ENCODE results near the gene NRDE2.

DNA sequence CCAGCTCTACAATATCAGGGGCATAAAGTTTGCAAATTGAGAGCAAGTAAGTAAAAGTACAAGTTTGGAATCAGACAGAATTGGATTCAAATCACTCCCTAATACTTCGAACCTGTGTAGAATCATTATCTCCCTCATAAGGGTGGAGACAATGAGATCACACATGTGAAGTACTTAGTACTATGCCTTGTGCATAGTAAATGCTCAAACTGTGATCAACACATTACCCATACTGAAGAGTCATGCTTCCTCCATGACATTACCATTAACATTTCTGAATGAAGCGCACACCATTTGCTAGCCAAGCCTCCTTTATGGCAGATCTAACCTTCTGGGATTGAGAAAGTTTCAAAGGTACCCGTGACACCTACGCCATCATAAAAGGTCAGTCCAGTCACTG is 26.6 kb upstream of the NRDE2 start:
- TF ChIP-seq EZH2phosphoT487 (conservative IDR thresholded peaks at IDR 0.05; ENCODE audit: low read length), result no peak
- TF ChIP-seq, protein P1, sequence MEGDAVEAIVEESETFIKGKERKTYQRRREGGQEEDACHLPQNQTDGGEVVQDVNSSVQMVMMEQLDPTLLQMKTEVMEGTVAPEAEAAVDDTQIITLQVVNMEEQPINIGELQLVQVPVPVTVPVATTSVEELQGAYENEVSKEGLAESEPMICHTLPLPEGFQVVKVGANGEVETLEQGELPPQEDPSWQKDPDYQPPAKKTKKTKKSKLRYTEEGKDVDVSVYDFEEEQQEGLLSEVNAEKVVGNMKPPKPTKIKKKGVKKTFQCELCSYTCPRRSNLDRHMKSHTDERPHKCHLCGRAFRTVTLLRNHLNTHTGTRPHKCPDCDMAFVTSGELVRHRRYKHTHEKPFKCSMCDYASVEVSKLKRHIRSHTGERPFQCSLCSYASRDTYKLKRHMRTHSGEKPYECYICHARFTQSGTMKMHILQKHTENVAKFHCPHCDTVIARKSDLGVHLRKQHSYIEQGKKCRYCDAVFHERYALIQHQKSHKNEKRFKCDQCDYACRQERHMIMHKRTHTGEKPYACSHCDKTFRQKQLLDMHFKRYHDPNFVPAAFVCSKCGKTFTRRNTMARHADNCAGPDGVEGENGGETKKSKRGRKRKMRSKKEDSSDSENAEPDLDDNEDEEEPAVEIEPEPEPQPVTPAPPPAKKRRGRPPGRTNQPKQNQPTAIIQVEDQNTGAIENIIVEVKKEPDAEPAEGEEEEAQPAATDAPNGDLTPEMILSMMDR (IDR thresholded peaks at IDR 0.05; ENCODE audit: insufficient read depth, low read length, poor library complexity, severe bottlenecking), result no peak
